Raji (cell line): ENCODE results near the gene MDK.

Experiments used
- POLR2A ChIP-seq: IDR thresholded peaks from 2 replicates; pipeline ENCODE4 v1.6.1; 2011; ENCODE audit warnings: low read depth, low read length, control low read depth; ENCODE audit not compliant: insufficient read depth

The MDK gene

DNA sequence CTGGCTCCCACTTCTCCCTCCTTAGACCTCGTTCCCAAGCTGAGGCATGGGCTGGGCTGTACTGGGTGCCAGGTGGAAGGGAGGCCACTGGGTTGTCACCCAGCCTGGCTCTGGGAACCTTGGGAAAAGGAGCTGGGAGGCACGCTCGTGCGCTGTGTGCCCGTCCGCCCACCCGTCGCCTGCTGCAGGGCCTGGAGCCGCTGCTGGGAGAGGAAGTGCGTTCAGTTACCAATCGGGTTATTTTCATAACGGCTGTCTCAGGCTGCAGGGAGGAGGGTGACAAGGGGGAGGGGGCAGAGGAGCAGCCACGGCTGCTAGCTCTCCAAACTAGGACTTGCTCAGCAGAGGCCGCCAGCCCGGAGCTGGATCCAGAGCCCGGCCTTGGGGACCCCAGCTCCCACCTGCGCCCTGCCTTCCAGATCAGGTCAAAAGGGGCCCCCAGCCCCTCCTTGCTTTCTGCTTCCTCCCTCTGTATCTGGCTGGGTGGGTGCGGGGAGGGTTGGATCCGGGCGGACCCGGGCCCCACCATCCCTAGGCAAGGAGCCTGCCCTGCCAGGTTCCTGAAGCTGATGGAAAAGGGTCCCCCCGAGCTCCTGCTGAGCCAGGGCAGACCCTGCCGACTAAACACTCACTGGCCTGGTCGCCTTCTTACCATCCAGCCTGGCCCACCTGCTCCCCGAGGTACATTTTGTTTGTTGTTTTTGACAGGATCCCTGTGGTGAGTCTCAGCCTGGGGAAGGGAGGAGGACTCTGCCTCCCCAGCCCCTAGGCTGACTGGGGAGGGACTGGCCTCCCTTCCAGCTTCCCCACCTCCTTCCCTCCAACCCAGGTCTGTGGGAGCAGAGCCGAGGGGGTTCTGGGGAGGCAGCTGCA lies 19.9 kb upstream of the MDK start:
- TF ChIP-seq POLR2A: peak; percentile 82

DNA sequence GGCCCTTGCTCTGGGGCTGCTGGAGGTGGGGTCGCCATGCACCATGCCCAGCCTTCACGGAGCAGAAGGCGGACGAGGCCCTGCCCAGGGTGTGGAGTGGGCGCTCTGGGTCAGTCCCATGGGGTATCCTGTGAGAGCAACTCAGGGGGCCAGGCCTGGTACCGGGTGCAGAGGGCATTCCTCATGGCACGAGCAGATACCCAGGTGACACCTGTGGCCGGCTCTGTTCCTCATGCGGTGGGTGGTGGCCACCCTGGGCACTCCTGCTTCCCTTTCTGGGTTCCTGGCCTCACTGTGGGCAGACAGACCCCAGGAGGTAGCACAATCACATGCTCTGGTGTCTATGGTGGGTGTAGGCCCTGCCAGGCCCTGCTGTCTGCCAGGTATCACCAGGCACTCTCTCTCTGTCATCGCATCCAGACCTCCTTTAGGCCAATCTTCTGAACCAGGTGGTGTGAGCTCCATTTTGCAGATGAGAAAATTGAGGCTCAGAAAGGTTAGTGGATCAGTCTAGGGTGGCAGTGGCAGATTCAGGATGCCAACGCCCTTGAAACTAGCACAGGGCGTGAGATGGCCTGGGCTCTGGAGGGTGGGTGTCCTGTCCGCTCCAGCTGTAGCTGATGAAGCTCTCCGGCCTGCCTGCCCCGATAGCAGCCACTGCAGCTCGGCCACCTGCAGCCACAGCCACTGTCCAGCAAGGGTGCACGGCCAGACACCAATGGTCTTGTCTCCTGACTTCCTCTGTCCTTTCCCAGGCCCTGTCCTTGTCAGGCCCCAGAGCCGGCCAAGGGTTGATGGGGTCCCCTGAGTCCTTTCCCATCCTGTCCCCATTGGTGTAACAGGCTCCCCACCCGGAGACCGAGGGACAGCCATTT lies 19.1 kb upstream of the MDK start:
- no peak for TF ChIP-seq POLR2A

DNA sequence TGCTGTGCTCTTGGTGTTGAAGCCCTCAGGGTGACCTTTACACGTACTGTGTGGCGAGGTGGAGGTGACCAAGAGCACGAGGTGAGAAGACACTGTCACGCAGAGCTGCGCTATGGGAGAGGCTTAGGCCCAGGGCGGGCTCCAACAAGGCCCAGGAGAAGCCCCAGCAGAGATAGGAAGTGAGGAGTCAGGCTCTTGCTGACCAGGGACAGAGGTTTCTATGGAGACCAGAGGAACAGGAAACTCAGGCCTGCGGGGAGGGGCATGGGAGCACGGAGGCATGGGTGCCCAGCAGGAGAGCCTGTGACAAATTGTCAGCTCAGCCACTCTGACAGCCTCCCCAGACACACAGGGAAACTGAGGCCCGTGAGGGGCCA lies 18.4 kb upstream of the MDK start:
- TF ChIP-seq POLR2A: no peak

DNA sequence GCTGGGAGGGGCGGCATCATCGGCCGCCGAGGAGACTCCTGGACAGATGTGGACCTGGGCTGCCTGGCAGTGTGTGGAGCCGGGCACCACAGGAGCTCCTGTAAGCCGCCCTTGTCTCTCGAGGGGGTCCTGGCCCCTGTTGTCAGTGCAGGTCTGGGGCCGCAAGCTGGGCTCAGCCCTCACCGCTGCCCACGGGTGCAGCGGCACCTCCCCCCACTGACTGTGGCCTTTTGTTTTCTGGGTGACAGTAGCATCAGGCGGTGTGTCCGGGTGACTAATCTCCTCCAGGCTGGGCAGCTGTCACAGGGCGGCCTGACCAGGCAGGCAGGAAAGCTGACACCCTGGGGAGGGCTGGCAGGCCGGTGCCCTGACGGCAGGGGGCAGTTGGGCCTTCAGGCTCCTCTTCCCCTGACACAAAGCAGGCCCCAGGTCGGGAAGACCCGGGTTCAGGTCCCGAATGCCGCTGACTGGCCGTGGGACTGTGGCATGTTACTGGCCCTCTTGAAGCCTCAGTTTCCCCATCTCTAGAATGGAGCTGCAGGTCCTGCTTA lies 17.9 kb upstream of the MDK start:
- no peak for TF ChIP-seq POLR2A

DNA sequence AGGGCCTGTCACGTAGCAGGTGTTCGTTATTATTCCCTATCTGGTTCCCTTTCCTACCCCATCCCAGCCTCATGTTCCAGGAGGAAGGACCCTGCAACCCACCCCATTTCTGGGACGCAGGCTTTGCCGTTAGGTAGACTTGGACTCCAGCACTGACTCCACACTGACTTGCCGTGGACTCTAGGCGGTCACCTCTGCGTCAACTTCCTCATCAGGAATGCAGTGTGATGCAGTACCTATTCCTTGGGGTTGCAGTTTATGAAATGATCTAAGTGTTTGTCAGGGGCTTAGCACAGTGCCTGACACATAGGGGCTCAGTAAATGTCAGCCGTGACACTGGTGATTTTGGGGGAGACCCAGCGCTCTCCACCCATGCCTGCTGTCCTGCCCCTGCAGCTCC lies 17.4 kb upstream of the MDK start:
- TF ChIP-seq POLR2A: no peak

DNA sequence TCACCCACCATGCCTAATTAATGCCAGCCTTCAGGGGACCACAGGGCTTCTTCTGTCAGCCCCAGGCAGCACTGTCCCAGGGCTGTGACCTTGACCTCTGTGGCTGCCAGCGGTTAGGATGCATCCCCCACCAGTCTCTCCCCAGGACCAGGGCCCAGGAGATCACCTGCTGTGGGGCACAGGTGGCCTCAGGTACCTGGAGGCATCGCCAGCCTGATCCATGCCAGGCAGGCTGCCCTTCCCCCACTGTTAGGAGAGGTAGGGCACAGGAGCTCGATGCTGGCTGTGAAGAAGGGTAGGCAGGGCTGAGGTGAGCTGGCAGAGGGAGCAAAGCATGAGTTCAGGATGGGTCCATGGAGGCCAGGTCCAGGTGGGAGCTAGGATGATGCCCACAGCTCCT lies 16.7 kb upstream of the MDK start:
- no peak for TF ChIP-seq POLR2A

DNA sequence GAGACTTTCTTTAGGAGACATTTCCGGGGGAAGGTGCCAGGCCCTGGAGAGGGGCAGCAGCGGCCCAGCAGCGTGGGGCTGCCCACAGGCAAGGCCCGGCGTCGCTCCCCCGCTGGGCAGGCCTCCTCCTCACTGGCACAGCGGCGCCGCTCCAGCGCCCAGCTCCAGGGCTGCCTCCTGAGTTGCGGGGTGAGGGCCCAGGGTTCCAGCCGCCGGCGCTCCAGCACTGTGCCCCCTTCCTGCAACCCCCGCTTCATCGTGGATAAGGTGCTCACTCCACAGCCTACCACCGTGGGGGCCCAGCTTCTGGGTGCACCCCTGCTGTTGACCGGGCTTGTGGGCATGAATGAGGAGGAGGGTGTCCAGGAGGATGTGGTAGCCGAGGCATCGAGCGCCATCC lies 15.2 kb upstream of the MDK start:
- TF ChIP-seq POLR2A: no peak

DNA sequence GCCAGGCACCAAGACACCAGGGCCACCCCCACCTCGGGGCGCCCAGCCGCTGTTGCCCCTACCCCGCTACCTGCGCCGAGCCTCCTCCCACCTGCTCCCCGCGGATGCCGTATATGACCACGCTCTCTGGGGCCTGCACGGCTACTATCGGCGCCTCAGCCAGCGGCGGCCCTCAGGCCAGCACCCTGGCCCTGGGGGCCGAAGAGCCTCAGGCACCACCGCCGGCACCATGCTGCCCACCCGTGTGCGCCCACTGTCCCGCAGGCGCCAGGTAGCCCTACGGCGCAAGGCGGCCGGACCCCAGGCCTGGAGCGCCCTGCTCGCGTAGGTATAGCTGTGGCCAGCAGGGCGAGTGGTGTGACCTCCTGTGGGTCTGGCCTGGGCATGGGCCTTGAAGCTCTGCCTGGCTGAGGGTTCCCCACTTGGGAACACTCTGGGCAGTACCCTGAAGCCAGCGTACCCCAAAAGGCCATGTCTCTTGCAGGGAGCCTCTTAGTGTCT lies 14.8 kb upstream of the MDK start:
- TF ChIP-seq POLR2A: no peak

DNA sequence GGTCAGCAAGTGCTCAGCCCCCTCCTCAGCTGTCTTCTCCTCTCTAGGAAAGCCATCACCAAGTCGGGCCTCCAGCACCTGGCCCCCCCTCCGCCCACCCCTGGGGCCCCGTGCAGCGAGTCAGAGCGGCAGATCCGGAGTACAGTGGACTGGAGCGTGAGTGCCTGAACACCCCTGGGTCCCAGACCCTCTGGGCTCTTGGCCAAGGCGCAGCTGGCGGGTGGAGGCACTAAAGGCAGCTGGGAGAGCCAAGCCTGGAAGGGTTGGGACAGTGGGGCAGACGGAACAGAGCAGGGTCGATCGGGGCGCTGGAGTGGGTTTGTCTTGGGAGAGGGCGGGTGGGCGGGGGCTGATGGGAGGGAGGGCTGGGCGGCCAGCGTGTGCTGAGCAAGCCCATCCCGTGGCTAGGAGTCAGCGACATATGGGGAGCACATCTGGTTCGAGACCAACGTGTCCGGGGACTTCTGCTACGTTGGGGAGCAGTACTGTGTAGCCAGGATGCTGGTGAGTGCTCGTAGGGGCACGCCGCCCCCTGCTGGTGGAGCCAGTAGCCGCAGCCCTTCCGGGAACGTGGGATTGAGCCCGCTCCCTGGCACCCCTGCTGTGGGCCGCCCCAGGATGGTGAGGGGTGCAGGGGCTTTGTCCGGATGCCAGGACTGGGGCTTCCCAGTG lies 14.1 kb upstream of the MDK start:
- no peak for TF ChIP-seq POLR2A

DNA sequence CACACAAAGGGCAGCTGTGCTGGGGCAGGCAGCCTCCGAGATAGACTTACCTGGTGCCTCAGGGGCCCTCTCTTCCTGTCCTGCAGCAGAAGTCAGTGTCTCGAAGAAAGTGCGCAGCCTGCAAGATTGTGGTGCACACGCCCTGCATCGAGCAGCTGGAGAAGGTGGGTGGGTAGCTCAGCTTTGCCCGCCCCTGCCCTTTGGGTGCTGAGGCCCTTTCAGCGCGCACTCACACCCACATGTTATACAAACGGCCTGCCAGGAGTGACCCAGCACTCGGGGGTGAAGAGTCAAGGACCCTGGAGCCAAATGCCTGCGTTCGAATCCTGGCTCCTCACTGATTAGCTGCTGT lies 13.6 kb upstream of the MDK start:
- no peak for TF ChIP-seq POLR2A

DNA sequence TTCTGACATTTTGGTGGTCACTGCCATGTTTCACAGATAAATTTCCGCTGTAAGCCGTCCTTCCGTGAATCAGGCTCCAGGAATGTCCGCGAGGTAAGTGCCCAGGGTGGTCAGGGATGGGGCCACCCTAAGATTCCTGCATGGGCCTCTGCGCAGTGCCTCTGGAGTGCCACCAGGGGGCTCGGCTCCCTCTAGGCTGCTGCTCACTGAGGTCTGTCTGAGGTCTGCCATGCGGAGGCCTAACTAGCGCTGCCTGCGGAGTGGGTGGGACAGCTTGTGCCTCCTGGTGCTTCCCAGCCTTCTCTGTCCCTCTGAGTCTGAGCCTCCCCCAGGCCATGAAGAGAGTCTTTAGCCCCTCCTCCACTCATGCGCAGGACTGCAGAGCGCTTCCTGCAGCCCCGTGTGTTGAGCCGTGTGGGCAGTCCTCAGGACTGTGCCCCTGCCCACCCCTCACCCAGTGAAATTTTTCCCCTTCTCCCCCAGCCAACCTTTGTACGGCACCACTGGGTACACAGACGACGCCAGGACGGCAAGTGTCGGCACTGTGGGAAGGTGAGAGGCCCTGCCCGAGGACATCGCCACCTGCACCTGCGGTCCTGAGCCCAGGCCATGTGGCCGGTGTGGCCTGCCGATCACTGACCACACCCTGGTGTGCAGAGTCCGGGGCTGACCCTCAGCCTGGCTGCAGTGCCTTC lies 11.9 kb upstream of the MDK start:
- no peak for TF ChIP-seq POLR2A

DNA sequence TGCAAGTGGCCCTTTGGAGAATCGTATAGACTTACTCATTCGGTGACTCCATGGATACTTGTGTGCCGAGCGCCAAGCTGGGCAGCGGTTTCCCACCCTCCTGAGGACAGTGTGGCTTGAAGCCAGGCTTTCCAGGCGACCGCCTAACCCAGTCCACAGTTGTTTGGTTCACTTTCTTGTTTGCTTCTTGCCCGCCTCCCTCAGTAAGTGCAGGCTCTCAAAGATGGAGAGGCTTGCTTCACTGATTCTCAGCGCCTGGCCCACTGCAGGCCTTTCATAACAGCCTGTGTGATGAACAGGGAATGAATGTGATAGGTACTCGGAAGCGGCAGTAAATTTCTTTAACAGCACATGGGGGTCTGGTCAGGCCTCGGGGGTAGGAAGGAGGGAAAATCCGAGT lies 11.2 kb upstream of the MDK start:
- no peak for TF ChIP-seq POLR2A

DNA sequence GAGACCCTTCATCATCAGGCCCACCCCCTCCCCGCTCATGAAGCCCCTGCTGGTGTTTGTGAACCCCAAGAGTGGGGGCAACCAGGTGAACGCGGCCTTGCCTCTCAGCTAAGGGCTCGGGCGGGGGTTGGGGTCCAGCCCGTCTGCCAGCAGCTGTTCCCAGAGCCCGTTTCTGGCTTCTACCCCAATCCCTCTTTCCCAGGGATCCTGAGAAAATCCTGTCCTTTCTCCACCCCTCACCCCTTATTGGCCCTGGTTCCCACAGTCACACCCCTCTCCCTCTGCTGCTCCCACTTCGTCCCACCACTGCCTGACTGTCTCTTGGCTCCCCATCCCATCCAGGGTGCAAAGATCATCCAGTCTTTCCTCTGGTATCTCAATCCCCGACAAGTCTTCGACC lies 9.4 kb upstream of the MDK start:
- TF ChIP-seq POLR2A: no peak
